GM19324 (cell line): ENCODE results near the gene SLC34A1.
"Not testable (repeated sequence)": the region's sequence is repeated elsewhere in the genome, so short reads cannot be mapped to it uniquely, and the experiment has no call there.

ENCODE experiments used
- ATAC-seq: cut with Tn5 transposase; IDR thresholded peaks from one replicate; pipeline ENCODE4 v1.9.1; 2021; ENCODE audit warnings: mild to moderate bottlenecking, moderate library complexity; ENCODE audit not compliant: unreplicated experiment, low FRiP score

SLC34A1 gene

DNA sequence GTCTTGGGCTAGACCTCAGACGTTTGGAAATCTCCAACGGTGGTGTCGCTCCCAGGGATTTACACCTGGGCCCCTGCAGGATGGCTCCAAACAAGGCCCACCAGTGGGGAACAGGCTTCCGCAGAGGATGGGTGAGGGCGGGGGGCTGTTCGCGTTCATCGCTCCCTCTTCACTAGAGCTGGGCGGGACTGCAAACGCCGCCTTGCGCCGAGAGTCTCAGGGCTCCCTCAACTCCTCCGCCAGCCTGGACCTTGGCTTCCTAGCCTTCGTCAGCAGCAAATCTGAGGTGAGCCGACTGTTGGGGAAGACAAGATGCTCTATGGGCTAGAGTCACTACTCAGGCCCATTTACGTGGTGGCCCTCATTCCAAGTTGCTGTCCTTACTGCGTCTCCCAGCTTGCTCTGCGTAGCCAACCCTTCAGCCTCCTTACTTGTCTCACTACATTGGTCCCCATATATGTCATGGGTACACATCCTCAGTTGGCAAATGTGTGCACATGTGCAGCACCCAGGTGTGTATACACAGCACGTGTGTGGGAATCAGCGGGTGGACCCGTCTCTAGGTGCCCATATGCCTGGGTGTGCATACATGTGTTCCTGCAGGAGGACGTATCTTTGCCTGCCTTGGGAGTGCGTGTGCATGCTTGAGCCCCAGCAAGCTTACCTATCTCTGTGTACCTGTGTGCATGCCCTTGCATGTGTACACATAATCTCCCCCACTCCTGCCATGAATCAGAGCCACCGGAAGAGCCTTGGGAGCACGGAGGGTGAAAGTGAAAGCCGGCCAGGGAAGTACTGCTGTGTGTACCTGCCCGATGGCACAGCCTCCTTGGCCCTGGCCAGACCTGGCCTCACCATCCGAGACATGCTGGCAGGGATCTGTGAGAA, 16.0 kb upstream of the SLC34A1 start:
- no peak for ATAC-seq

DNA sequence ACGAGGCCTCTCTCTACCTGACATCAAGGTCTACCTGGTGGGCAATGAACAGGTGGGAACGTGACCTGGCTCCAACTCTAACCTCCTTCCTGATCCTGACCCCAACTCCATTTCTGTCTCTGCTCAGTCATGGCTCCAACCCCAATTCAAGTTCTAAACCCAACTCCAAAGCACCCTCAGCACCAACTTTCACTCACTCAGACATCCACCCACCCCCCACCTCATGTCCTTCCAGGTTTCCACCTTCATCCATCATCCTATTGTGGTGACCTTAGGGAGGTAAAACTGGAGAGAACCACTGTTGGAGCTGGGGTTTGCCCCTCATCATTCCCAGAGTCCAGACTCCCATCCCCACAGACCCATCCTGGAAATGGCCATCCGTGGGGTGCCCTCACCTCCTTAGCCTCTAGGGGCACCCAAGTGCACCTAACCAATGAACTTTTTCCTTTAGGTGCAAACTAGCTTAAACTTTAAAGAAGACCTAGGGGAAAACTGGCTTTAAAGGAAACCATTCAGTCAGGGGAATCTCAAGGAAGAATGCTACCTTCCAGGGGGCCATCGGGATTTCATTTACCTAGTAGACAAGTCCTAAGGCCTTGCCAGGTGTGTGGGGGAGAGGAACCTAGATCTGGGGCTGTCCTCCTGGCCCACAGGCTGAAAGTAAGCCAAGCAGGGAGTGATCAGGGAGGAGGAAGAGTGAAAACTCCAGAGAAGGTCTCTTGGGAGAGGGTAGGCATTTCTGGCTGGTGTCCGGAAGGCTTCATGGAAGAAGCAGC, 15.2 kb upstream of the SLC34A1 start:
- ATAC-seq: no peak

DNA sequence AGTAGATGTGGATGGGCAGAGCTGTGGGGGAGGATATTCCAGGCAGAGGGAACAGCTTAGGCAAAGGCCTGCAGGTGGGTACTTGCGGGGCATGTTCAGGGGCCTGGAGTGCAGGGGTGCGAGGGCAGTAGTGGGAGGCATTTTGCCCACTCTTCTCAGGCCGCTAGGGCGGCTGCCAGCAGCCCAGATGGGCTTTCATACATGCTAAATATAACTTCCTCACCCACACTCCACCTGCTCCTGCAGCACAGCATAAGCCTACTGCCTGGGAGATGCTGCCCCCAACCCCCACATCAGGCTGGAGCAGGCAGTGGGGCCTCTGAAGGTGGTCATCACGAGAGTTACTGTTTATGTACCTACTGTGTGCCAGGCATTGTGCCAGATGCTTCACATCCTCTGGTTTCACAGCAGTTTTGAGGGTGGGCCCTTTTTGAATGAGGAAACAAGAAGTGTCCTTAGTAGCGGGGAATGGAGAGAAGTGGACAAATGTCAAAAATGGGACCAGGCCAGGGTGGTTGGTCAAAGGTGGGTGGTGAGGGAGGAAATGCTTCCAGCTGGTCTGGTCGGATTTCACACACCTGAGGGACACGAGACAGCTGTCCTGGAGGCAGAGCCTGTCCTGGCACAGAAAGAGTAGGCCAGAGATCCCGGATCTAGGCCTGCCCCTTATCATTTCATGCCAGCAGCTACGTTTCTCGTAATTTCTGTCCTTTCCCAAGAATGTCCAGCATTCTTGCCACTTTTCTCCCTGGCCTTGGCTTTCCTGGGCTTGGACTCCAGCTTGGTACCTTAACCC, 14.4 kb upstream of the SLC34A1 start:
- no peak for ATAC-seq

DNA sequence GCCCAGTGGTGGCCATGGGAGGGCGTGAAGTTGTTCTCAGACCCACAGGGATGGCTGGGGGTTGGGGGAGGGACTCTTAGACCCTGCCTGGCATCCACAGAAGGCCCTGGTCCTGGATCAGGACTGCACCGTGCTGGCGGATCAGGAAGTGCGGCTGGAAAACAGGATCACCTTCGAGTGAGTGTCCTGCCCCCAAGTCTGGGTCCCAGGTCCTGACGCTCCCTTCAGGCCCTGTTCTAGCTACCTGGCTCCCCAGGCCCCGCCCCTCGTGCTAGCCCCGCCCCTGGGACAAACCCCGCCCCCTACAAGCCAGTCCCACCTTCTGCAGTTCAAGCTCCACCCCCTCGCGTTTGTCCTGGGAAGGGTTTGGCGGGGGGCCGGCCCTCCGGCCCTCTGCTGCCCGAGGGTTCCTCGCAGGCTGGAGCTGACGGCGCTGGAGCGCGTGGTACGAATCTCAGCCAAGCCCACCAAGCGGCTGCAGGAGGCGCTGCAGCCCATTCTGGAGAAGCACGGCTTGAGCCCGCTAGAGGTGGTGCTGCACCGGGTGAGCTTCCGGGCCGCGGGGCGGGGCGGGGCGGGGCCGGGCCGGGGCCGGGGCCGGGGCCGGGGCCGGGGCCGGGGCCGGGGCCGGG, 13.6 kb upstream of the SLC34A1 start:
- ATAC-seq: peak; percentile 65

DNA sequence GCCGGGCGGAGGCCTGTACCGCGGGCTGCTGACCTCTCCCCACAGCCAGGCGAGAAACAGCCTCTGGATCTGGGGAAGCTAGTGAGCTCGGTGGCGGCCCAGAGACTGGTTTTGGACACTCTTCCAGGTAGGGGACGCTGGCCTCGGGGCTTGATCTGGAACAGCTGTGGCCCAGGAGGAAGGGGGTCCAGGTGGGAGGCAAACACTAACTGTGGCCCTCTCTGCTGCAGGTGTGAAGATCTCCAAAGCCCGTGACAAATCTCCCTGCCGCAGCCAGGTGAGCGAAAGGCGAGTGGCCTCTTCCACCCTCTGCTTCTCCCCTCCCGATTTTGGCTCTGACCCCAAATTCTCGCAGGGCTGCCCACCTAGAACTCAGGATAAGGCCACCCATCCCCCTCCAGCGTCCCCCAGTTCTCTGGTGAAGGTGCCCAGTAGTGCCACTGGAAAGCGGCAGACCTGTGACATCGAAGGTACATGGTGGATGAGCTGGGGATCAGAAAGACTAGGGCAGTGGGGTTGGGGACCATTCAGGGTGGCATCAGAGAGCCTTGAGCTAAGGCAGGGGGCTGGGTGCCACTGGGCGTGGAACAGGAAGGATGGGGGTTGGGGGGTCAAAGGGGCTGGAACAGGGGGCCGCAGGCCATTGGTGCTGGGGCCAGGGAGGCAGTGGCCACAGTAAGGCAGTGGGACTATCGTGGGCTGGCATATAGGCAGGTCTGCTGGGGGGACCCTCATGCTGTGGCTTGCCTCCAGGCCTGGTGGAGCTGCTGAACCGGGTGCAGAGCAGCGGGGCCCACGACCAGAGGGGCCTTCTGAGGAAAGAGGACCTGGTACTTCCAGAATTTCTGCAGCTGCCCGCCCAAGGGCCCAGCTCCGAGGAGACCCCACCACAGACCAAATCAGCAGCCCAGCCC, 12.9 kb upstream of the SLC34A1 start:
- ATAC-seq: no peak

- ATAC-seq: no peak
These were observed 12.0 kb upstream of the SLC34A1 start for GRCh38 chr5:177372034-177372896.

DNA sequence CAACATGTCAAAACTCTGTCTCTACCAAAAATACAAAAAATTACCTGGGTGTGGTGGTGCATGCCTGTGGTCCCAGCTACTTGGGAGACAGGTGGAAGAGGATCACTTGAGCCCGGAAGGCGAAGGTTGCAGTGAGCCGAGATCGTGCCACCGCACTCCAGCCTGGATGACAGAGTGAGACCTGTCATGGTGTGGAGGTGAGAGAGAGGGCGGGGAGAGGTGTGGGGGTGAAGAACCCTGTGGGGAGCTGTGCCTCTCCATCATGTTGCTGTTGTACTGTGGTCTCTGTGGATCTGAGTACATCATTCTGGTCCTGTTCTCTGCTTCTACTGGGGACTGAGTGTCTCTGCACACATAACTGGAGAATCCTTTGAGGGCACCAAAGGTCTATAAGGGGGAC, 11.3 kb upstream of the SLC34A1 start:
- no peak for ATAC-seq

GRCh38 chr5:177373806-177374205, 10.4 kb upstream of the SLC34A1 start:
- no peak for ATAC-seq

DNA sequence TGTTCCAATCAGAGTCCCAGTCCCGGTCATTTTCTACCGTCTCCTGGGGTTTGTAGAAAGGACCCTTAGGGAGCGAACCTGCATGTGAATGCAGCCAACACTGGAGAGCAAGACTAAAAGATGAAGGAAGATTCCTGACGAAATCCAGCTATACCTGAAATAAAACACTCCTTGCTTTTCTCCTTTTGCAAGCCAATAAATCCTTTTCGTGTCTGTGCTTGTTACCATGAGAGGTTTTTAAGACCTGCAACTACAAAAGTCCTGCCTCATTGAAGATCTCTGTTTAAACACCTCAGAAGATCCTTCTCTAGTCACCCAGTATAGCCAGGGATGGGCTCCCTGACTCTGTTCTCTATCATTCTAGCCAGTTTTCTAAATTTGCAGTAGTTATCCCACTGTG, 10.0 kb upstream of the SLC34A1 start:
- no peak for ATAC-seq

- ATAC-seq: not testable (repeated sequence)
These were observed 8.7 kb upstream of the SLC34A1 start for GRCh38 chr5:177375516-177375915.

- ATAC-seq: no peak
These were observed 8.1 kb upstream of the SLC34A1 start for GRCh38 chr5:177376107-177376506.

DNA sequence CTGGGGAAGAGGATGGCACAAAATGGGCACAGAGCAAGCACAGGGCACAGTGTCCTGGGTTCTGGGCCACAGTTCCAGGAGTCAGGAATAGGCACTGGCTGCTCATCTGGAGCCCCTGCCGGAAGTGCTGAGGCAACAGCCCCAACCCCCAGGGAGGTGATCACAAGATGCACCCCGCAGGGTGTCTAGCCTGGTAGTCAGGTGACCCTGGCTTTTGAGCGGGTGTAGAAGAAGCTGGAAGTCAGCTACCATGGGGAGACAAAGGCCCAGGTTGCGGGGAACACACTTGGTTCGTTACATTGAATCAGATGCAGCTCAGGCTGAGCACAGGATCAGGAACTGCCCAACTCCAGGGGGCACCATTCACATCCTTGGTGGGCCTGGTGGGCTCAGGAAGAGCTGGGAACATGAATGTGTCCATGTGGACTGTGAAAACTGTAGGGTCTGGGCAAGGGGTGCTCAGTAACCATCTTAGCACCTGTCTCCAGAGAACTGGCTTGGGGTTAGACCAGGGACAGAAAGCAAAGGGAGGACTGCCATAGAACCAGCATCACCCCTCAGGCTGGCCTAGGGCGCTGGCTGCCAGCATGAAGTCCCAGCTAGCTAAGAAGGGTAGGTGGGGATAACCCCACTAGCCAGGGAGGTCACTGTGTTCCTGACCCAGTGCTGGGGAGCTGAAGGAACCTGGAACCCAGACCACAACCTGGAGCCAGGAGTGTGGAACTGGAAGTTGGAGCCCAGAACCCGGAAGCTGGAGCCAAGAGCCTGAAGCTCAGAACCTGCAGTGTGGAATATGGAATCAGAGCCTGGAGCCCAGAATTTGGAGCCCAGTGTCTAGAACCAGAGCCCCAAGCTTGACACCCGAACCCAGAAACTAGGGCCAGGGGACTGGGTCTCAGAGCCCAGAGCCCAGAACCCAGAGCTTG, 6.1 kb upstream of the SLC34A1 start:
- no peak for ATAC-seq

DNA sequence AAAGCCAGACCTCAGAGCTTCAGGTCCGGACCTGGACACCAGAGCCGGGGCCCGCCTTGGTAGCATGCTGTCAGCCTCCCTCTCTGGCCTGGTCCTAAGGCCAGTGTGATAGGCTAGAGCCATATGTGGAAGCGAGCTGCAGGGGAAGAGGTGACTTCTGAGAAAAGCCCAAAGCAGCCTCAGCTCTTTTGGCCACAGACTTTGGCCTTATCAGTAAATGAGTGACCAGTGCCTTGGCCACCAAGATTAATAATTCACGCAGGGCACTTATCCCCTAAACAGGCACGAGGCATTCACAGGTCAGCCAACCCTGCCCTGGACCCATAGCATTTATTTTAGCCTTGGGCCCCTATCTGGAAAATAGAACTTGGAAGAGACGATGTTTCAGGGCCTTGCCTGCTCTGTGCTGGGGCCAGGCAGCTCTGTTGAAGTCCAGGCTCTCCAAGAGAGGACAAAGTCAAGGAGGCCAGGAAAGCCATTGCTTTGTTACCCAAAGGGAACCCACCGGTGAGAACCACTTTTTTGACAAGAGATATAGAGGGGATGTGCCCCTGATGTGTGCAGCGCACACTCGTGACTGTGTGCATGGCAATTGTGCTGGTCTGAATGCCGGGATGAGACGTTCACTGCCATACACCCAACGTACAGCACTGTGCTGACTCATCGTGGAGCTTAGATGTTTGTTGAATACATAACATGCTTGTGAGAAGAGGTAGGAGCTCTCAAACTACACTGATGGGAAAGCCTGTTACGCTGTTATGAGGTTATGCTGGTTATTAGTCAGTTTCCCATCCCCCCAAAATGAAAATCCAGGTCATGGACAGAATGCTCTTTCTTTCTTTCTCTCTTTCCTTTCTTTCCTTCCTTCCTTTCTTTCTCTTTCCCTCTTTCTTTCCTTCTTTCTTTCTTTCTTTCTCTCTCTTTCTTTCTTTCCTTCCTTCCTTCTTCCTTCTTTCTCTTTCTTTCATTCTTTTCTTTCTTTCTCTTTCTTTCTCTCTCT, 5.0 kb upstream of the SLC34A1 start:
- no peak for ATAC-seq

GRCh38 chr5:177380805-177381126, 3.5 kb upstream of the SLC34A1 start:
- no peak for ATAC-seq

DNA sequence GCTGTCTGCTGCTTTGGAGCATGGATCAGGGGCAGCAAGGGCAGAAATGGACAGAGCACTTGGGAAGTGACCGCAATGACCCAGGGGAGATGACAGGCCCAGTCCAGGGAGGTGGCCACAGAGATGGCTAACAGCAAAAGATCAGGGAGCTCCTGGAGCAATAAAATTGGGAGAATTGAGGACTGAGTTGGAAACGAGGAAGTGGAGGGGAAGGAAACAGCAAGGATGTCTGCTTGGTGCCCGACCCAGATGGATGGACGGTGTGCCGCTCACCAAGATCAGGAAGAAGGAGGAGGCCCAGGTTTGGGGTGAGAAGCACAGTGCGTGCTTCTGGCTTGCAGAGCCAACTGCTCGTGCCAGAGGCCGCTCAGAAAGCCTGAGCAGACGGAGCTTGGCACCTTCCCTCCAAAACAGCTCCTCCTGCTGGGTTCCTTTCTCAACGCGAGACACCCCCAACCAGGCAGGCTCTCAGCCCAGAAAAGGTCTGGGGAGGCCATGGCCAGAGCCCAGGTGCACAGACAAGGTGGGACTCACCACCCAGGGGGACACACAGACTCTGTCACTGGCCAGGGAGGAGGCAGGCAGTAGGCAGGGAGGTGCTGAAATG, 1.7 kb upstream of the SLC34A1 start:
- ATAC-seq: no peak

- no peak for ATAC-seq
These were observed 1.1 kb upstream of the SLC34A1 start for GRCh38 chr5:177383181-177383580.
